ENCODE data around the gene RASAL1.

DNA sequence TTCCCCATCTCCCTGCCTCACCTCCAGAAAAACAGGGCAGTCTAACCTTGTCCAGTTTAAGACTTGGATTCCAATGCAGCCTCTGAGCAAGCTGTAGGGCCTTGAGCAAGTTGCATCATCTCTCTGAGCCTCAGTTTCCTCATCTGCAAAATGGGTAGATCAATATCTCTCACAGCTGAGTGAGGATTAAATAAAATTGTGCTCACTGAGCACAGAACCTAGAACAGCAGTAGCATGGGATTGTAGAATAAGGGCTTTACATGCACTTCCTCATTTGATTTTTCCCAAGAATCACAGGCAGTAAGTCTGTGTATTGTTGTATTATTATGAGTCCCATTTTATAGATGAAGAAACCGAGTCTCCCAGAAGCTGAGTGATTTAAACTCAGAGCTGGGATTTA lies 77.0 kb downstream of the RASAL1 start:
- TF ChIP-seq, protein P1, sequence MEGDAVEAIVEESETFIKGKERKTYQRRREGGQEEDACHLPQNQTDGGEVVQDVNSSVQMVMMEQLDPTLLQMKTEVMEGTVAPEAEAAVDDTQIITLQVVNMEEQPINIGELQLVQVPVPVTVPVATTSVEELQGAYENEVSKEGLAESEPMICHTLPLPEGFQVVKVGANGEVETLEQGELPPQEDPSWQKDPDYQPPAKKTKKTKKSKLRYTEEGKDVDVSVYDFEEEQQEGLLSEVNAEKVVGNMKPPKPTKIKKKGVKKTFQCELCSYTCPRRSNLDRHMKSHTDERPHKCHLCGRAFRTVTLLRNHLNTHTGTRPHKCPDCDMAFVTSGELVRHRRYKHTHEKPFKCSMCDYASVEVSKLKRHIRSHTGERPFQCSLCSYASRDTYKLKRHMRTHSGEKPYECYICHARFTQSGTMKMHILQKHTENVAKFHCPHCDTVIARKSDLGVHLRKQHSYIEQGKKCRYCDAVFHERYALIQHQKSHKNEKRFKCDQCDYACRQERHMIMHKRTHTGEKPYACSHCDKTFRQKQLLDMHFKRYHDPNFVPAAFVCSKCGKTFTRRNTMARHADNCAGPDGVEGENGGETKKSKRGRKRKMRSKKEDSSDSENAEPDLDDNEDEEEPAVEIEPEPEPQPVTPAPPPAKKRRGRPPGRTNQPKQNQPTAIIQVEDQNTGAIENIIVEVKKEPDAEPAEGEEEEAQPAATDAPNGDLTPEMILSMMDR (IDR thresholded peaks at IDR 0.05): no peak
- TF ChIP-seq POLR2A (IDR thresholded peaks at IDR 0.05): no peak

Data from Peyer's patch (tissue), 4 donors.